Measurements from ENCODE around the gene KDM5A. TPM values are rescaled to one million over a fixed set of nuclear protein-coding genes. Genes with fewer than 3 reads are reported as not detected.

Gene KDM5A
- total and polyA plus RNA-seq, 10 of the 15 experiments (the other 5 are each of a cell fraction or from before 2014, with no cell fraction given), result 9.0 to 59.9 (median 27.7) TPM

DNA sequence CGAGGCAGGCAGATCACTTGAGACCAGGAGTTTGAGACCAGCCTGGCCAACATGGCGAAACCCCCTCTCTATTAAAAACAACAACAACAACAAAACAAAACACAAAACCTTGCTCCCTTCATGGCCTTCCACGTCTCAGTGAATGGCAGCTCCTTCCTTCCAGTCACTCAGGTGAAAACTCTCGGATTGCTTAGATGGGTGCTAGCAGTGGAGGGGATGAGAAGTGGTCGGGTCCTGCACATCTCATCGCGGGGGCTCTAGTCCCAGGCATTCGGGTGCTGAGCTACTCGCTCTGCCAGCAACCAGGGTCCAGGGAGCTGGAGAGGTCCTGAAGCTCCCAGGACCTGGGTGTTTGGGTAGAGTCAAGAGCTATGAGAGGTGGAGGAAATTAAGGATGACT is 134.2 kb downstream of the KDM5A start (continued):
- TF ChIP-seq, protein P1, sequence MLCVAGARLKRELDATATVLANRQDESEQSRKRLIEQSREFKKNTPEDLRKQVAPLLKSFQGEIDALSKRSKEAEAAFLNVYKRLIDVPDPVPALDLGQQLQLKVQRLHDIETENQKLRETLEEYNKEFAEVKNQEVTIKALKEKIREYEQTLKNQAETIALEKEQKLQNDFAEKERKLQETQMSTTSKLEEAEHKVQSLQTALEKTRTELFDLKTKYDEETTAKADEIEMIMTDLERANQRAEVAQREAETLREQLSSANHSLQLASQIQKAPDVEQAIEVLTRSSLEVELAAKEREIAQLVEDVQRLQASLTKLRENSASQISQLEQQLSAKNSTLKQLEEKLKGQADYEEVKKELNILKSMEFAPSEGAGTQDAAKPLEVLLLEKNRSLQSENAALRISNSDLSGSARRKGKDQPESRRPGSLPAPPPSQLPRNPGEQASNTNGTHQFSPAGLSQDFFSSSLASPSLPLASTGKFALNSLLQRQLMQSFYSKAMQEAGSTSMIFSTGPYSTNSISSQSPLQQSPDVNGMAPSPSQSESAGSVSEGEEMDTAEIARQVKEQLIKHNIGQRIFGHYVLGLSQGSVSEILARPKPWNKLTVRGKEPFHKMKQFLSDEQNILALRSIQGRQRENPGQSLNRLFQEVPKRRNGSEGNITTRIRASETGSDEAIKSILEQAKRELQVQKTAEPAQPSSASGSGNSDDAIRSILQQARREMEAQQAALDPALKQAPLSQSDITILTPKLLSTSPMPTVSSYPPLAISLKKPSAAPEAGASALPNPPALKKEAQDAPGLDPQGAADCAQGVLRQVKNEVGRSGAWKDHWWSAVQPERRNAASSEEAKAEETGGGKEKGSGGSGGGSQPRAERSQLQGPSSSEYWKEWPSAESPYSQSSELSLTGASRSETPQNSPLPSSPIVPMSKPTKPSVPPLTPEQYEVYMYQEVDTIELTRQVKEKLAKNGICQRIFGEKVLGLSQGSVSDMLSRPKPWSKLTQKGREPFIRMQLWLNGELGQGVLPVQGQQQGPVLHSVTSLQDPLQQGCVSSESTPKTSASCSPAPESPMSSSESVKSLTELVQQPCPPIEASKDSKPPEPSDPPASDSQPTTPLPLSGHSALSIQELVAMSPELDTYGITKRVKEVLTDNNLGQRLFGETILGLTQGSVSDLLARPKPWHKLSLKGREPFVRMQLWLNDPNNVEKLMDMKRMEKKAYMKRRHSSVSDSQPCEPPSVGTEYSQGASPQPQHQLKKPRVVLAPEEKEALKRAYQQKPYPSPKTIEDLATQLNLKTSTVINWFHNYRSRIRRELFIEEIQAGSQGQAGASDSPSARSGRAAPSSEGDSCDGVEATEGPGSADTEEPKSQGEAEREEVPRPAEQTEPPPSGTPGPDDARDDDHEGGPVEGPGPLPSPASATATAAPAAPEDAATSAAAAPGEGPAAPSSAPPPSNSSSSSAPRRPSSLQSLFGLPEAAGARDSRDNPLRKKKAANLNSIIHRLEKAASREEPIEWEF (IDR thresholded peaks at IDR 0.05; ENCODE audit: insufficient replicate concordance, low read depth, low read length), result no peak
- no peak for TF ChIP-seq SP1 (IDR thresholded peaks at IDR 0.05; ENCODE audit: low read depth, low read length)
- TF ChIP-seq YBX1 (IDR thresholded peaks at IDR 0.05), result no peak
- no peak for TF ChIP-seq STAT3 (IDR thresholded peaks at IDR 0.05; ENCODE audit: low read depth, low read length)

DNA sequence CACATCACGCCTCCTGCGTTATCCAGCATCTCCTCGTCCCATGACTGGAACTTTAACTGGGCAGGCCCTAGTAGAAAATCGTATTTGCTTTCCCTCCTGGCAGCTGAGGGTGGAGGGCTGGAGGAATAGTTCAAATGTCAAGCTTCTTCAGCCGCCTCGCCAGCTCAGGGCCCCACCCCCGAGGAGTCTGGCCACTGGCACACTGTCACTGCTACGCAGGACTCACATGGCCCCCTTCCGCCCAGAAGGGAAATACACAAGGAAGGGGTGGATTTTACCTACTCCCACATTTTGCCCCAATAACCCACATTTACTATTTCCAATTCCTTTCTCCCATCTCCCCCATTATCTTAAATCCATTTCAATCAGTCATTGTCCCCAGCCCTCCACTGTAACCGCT is 135.1 kb downstream of the KDM5A start:
- H3K79me2 ChIP-seq (ENCODE audit: control insufficient read depth, insufficient read depth, low read length), result no peaks in the 10 kb centered on the region
- intact Hi-C loops (cut with micrococcal nuclease; ENCODE audit: unreplicated experiment), result no loop called here
- H3K4me1 ChIP-seq (ENCODE audit: control insufficient read depth, insufficient read depth, low read length), result no peaks in the 10 kb centered on the region
- H3K4me2 ChIP-seq (ENCODE audit: control insufficient read depth, insufficient read depth), result no peak overlapping the region
- no peaks in the 10 kb centered on the region for H3K9me3 ChIP-seq (replicated peaks; ENCODE audit: control insufficient read depth, insufficient read depth, low read length)
- ChIA-PET POLR2A (no interaction called here), CTCF (no interaction called here), SMC1A (ENCODE audit: uncharacterized antibody, unreplicated experiment) (no interaction called here), RAD21 (ENCODE audit: unreplicated experiment) (no interaction called here)
- no peak for FAIRE-seq
- no peak for DNase-seq (ENCODE audit: low read depth, low spot score)
- no peak for ATAC-seq
- no peak overlapping the region for H3K27ac ChIP-seq (ENCODE audit: control insufficient read depth, insufficient read depth)
- H4K20me1 ChIP-seq (ENCODE audit: control insufficient read depth, insufficient read depth), result no peaks in the 10 kb centered on the region
- H3K4me3 ChIP-seq, result no peak overlapping the region
- H3K9ac ChIP-seq (ENCODE audit: control insufficient read depth, insufficient read depth, low read length), result no peak overlapping the region
- WGBS (ENCODE audit: insufficient coverage, insufficient replicate concordance, low lambda C conversion rate, missing lambda C conversion rate), result 57% methylated on average over 10 of the region's 10 CpGs
- in situ Hi-C loops (cut with MboI), result no loop called here
- no peaks in the 10 kb centered on the region for H3K36me3 ChIP-seq (ENCODE audit: control insufficient read depth in 2 of 2, insufficient read depth in 2 of 2, low read length in 1 of 2)
- H2AFZ ChIP-seq (ENCODE audit: control insufficient read depth, low read depth, low read length), result no peak overlapping the region
- H3K27me3 ChIP-seq (replicated peaks in 1 of 2; ENCODE audit: control insufficient read depth in 2 of 2, insufficient read depth in 2 of 2, low read length in 1 of 2), result peaks cover 0 to 3% of the 10 kb centered on the region in 2 experiments; a peak in 1 of 4 replicates
- BruUV-seq (replicated peaks), result no TSS peak
- TF ChIP-seq SPI1 (IDR thresholded peaks at IDR 0.05; ENCODE audit: borderline replicate concordance, insufficient read depth, low read depth, low read length) (no peak), JUNB (IDR thresholded peaks at IDR 0.05) (no peak), NR2C2 (IDR thresholded peaks at IDR 0.05; ENCODE audit: borderline replicate concordance, control insufficient read depth, insufficient read length, low read depth) (no peak), SIN3A (IDR thresholded peaks at IDR 0.05; ENCODE audit: low read depth, low read length) (no peak)
- TF ChIP-seq, protein P2, sequence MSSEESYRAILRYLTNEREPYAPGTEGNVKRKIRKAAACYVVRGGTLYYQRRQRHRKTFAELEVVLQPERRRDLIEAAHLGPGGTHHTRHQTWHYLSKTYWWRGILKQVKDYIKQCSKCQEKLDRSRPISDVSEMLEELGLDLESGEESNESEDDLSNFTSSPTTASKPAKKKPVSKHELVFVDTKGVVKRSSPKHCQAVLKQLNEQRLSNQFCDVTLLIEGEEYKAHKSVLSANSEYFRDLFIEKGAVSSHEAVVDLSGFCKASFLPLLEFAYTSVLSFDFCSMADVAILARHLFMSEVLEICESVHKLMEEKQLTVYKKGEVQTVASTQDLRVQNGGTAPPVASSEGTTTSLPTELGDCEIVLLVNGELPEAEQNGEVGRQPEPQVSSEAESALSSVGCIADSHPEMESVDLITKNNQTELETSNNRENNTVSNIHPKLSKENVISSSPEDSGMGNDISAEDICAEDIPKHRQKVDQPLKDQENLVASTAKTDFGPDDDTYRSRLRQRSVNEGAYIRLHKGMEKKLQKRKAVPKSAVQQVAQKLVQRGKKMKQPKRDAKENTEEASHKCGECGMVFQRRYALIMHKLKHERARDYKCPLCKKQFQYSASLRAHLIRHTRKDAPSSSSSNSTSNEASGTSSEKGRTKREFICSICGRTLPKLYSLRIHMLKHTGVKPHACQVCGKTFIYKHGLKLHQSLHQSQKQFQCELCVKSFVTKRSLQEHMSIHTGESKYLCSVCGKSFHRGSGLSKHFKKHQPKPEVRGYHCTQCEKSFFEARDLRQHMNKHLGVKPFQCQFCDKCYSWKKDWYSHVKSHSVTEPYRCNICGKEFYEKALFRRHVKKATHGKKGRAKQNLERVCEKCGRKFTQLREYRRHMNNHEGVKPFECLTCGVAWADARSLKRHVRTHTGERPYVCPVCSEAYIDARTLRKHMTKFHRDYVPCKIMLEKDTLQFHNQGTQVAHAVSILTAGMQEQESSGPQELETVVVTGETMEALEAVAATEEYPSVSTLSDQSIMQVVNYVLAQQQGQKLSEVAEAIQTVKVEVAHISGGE (CRISPR knock-in tag; IDR thresholded peaks at IDR 0.05), result no peak
- TF ChIP-seq, protein P3, sequence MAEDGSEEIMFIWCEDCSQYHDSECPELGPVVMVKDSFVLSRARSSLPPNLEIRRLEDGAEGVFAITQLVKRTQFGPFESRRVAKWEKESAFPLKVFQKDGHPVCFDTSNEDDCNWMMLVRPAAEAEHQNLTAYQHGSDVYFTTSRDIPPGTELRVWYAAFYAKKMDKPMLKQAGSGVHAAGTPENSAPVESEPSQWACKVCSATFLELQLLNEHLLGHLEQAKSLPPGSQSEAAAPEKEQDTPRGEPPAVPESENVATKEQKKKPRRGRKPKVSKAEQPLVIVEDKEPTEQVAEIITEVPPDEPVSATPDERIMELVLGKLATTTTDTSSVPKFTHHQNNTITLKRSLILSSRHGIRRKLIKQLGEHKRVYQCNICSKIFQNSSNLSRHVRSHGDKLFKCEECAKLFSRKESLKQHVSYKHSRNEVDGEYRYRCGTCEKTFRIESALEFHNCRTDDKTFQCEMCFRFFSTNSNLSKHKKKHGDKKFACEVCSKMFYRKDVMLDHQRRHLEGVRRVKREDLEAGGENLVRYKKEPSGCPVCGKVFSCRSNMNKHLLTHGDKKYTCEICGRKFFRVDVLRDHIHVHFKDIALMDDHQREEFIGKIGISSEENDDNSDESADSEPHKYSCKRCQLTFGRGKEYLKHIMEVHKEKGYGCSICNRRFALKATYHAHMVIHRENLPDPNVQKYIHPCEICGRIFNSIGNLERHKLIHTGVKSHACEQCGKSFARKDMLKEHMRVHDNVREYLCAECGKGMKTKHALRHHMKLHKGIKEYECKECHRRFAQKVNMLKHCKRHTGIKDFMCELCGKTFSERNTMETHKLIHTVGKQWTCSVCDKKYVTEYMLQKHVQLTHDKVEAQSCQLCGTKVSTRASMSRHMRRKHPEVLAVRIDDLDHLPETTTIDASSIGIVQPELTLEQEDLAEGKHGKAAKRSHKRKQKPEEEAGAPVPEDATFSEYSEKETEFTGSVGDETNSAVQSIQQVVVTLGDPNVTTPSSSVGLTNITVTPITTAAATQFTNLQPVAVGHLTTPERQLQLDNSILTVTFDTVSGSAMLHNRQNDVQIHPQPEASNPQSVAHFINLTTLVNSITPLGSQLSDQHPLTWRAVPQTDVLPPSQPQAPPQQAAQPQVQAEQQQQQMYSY (CRISPR knock-in tag; IDR thresholded peaks at IDR 0.05), result no peak
